T-helper 17 cell (primary cell): ENCODE results near the gene ACSL5. TPM values are rescaled to one million over a fixed set of nuclear protein-coding genes. Genes with fewer than 3 reads are reported as not detected.
A peak's percentile ranks its signal among the peaks of the same experiment; 100 is the strongest.
"Not testable (repeated sequence)": the region's sequence is repeated elsewhere in the genome, so short reads cannot be mapped to it uniquely, and the experiment has no call there.

Experiments
- ATAC-seq: fragments of 150-1000 bp; cut with Tn5 transposase; 2 replicates; pipeline ENCODE4 v1.10.0; 2021; ENCODE audit warnings: mild to moderate bottlenecking, moderate library complexity
- DNase-seq, 3 donors: peaks; one replicate each; pipeline versions ENCODE4 v3.0.0 to v3.0.0-alpha.2; 2020 to 2021
- H3K9me3 ChIP-seq: one replicate; pipeline ENCODE4 v1.7.0; 2013; ENCODE audit warnings: low read length, mild to moderate bottlenecking; ENCODE audit not compliant: control insufficient read depth, poor library complexity, severe bottlenecking
- H3K27ac Mint-ChIP-seq: one replicate; pipeline ENCODE4 v1.8.0; 2022; ENCODE audit warnings: mild to moderate bottlenecking, moderate library complexity, mixed read lengths
- H3K27me3 Mint-ChIP-seq: one replicate; pipeline ENCODE4 v1.8.0; 2022; ENCODE audit warnings: mixed read lengths
- H3K36me3 Mint-ChIP-seq: one replicate; pipeline ENCODE4 v1.8.0; 2022; ENCODE audit warnings: low read depth, mixed read lengths
- H3K4me1 Mint-ChIP-seq: one replicate; pipeline ENCODE4 v1.8.0; 2022; ENCODE audit warnings: mild to moderate bottlenecking, mixed read lengths
- H3K4me3 Mint-ChIP-seq: one replicate; pipeline ENCODE4 v1.8.0; 2022; ENCODE audit warnings: mild to moderate bottlenecking, moderate library complexity, mixed read lengths
- total RNA-seq, 4 donors: library from RNA in 2 of 4; stranded (reverse) in 2 of 4; gene quantifications; one replicate each; pipeline ENCODE4 v1.2.3 and lab custom pipeline; 2022 to 2026

ACSL5 gene
- total RNA-seq, 2 donors from 2014 or later: 35.4 to 44.2 TPM

DNA sequence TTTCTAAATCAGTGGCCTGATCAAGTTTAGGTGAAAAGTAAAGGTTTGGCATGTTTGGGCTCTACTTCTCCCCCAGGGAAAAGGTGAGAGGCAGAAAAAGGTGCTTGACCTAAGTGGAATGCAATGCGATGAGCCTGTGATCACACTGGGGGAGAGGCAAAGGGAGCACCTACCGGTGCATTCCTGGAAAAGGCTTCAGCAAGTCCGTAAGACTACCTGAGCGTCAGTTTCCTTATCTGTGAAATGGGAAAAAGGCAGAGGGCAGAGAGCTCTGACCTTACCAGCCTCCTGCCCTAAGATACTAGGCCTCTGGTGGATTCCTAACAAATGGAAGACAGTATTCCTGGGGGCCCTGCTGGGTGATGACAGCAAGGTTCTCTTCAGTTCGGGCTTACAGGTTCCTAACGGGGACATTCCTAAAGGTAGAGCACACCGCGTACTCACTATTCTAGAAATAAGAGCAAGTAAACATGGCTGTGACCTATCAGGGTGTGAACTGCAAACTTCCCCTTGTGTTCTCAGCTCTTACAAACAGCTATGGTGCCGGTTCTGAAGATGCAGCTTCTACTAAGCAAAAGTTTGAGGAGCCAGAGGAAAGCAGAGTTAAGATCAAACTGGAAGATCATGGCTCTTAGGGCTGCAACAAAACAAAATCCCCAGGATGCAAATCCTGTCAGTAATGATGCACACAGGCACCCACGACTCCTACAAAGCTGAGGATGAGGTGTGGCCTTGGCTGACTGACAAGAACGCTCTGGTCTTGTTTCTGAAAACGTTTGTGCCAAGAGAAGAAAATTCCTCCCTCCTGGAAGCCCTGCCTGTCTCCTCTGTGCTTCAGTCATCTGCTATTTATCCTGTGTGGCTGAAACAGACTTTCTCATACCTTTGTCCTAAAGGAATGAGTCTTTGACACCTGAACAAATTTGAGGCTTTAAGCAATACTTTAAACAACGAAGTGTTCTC, 13.3 kb upstream of the ACSL5 start:
- no peaks in the 10 kb centered on the region for H3K9me3 ChIP-seq
- Mint-ChIP-seq H3K27me3 (peaks cover 13% of the 10 kb centered on the region), H3K4me1 (no peaks in the 10 kb centered on the region), H3K4me3 (no peak overlapping the region), H3K27ac (no peak overlapping the region), H3K36me3 (no peaks in the 10 kb centered on the region)
- no peak for DNase-seq
- no peak for ATAC-seq

DNA sequence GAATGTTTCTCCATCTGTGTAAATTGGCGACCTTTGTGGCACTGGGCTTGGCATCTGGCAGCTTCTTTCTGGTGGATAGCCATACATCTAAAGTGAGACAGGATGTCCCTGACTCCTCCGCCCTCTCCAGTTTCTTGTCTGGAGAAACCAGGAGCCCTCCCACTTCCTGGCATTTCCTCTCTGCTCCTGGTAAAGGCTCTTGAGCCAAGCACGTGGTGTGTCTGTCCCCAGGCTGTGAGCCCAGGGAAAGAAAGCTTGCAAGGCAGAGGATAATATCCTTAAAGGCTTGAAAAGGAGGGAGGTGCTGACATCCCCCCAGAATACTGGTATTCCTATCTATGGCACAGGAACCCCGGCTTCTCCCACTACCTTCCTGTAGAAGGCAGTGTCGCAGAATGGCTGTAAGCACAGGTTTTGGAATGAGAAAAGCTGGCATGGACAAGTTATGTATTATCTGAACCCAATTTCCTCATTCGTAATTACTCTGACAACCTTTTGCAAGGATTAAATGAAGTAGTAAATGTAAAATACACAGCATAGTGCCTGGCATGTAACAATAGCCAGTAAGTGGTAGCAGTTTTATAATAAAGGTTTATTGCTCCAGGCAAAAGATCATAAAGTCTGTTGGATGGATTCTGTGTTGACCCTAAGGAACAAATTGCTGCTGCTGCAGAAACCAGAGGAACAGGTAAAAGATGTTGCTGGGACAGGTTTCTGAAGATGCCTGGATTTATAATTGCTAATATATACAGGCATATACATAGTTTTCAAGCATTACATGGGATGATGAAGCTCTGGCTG, 11.8 kb upstream of the ACSL5 start:
- no peaks in the 10 kb centered on the region for H3K9me3 ChIP-seq
- H3K27me3 Mint-ChIP-seq: peaks cover 13% of the 10 kb centered on the region
- H3K4me3 Mint-ChIP-seq: no peak overlapping the region
- peaks cover under 1% of the 10 kb centered on the region for H3K4me1 Mint-ChIP-seq
- no peaks in the 10 kb centered on the region for H3K36me3 Mint-ChIP-seq
- ATAC-seq (no peak), DNase-seq (no peak)
- H3K27ac Mint-ChIP-seq: no peak overlapping the region

DNA sequence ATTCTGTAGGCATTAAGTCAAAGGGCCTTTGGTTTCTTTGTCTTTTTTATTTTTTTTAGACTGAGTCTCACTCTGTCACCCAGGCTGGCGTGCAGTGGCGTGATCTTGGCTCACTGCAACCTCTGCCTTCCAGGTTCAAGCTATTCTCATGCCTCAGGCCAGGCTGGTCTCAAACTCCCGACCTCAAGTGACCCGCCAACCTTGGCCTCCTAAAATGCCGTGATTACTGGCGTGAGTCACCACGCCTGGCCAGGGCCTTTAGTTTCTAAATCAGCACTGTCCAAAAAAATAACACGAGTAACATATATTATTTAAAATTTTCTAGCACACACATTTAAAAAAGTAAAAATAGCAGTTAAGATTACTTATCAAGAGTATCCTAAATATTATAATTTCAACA, 11.1 kb upstream of the ACSL5 start:
- ATAC-seq (no peak), DNase-seq (no peak)
- Mint-ChIP-seq H3K27ac (no peak overlapping the region), H3K4me1 (peaks cover 2% of the 10 kb centered on the region), H3K36me3 (no peaks in the 10 kb centered on the region), H3K4me3 (no peak overlapping the region), H3K27me3 (peaks cover 13% of the 10 kb centered on the region)
- H3K9me3 ChIP-seq: no peaks in the 10 kb centered on the region

- DNase-seq: no peak
- H3K4me3 Mint-ChIP-seq: no peak overlapping the region
- H3K27ac Mint-ChIP-seq: no peak overlapping the region
- peaks cover 13% of the 10 kb centered on the region for H3K27me3 Mint-ChIP-seq
- H3K4me1 Mint-ChIP-seq: peaks cover 4% of the 10 kb centered on the region
- no peaks in the 10 kb centered on the region for H3K9me3 ChIP-seq
- no peak for ATAC-seq
- H3K36me3 Mint-ChIP-seq: no peaks in the 10 kb centered on the region
Measured at GRCh38 chr10:112363696-112364688, 9.9 kb upstream of the ACSL5 start.

GRCh38 chr10:112365014-112365432, 8.9 kb upstream of the ACSL5 start:
- Mint-ChIP-seq H3K27me3 (peaks cover 13% of the 10 kb centered on the region), H3K27ac (no peak overlapping the region)

GRCh38 chr10:112365451-112365850, 8.5 kb upstream of the ACSL5 start:
- ATAC-seq (no peak), DNase-seq (no peak)
- no peaks in the 10 kb centered on the region for H3K9me3 ChIP-seq
- Mint-ChIP-seq H3K4me3 (no peak overlapping the region), H3K27ac (no peak overlapping the region), H3K27me3 (peaks cover 13% of the 10 kb centered on the region), H3K4me1 (peaks cover 9% of the 10 kb centered on the region), H3K36me3 (no peaks in the 10 kb centered on the region)

More at GRCh38 chr10:112365014-112365432, 8.9 kb upstream of the ACSL5 start:
- Mint-ChIP-seq H3K4me3 (no peak overlapping the region), H3K4me1 (peaks cover 9% of the 10 kb centered on the region), H3K36me3 (no peaks in the 10 kb centered on the region)
- ATAC-seq (no peak), DNase-seq (no peak)
- H3K9me3 ChIP-seq: no peaks in the 10 kb centered on the region

GRCh38 chr10:112366992-112367391, 6.9 kb upstream of the ACSL5 start:
- DNase-seq (no peak), ATAC-seq (no peak)
- no peaks in the 10 kb centered on the region for H3K9me3 ChIP-seq
- H3K27ac Mint-ChIP-seq: no peak overlapping the region
- H3K36me3 Mint-ChIP-seq: no peaks in the 10 kb centered on the region
- peaks cover 13% of the 10 kb centered on the region for H3K27me3 Mint-ChIP-seq
- peaks cover 9% of the 10 kb centered on the region for H3K4me1 Mint-ChIP-seq
- H3K4me3 Mint-ChIP-seq: no peak overlapping the region

- no peaks in the 10 kb centered on the region for H3K36me3 Mint-ChIP-seq
- ATAC-seq: no peak
- no peak overlapping the region for H3K27ac Mint-ChIP-seq
- peaks cover 9% of the 10 kb centered on the region for H3K4me1 Mint-ChIP-seq
- H3K4me3 Mint-ChIP-seq: no peak overlapping the region
- H3K9me3 ChIP-seq: no peaks in the 10 kb centered on the region
- H3K27me3 Mint-ChIP-seq: peaks cover 13% of the 10 kb centered on the region
- DNase-seq: no peak
Measured at GRCh38 chr10:112367516-112367915, 6.4 kb upstream of the ACSL5 start.

DNA sequence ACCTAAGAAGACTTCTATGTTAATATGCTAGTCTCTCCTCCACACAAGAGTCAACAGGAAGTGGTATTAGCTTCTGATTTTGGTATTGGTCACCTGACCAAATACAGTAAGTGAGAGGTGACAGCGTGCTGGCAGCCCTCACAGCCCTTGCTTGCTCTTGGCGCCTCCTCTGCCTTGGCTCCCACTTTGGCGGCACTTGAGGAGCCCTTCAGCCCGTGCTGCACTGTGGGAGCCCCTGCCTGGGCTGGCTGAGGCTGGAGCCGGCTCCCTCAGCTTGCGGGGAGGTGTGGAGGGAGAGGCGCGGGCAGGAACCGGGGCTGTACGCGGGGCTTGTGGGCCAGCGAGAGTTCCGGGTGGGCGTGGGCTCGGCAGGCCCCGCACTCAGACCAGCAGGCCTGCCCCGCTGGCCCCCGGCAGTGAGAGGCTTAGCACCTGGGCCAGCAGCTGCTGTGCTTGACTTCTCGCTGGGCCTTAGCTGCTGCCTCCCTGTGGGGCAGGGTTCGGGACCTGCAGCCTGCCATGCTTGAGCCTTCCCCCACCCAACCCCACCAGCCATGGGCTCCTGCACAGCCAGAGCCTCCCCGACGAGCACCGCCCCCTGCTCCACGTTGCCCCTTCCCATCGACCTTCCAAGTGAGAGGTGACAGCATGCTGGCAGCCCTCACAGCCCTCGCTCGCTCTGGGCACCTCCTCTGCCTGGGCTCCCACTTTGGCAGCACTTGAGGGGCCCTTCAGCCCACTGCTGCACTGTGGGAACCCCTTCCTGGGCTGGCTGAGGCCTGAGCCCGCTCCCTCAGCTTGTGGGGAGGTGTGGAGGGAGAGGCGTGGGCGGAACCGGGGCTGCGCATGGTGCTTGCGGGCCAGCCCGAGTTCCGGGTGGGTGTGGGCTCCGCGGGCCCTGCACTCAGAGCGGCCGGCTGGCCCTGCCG, 4.2 kb upstream of the ACSL5 start:
- no peaks in the 10 kb centered on the region for H3K9me3 ChIP-seq
- ATAC-seq (peak; percentile 92), DNase-seq (peak in 1 of 3 donors; percentile 21)
- Mint-ChIP-seq H3K27ac (no peak overlapping the region), H3K4me1 (peaks cover 19% of the 10 kb centered on the region), H3K36me3 (no peaks in the 10 kb centered on the region), H3K4me3 (peak overlapping the region; percentile 36), H3K27me3 (peaks cover 8% of the 10 kb centered on the region)

GRCh38 chr10:112370424-112370819, 3.5 kb upstream of the ACSL5 start:
- Mint-ChIP-seq H3K4me1 (peaks cover 25% of the 10 kb centered on the region), H3K4me3 (no peak overlapping the region), H3K27me3 (peaks cover 2% of the 10 kb centered on the region), H3K36me3 (no peaks in the 10 kb centered on the region), H3K27ac (peak overlapping the region; percentile 41)
- DNase-seq (no peak), ATAC-seq (no peak)
- no peaks in the 10 kb centered on the region for H3K9me3 ChIP-seq

DNA sequence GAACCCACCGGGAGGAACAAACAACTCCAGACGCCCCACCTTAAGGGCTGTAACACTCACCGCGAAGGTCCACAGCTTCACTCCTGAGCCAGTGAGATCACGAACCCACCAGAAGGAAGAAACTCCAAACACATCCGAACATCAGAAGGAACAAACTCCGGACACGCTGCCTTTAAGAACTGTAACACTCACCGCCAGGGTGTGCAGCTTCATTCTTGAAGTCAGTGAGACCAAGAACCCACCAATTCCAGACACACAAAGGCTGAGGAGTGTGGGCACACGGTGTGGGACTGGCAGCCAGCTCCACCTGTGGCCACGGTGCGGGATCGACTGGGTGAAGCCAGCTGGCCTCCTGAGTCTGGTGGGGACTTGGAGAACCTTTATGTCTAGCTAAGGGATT, 2.6 kb upstream of the ACSL5 start:
- H3K4me1 Mint-ChIP-seq: peaks cover 32% of the 10 kb centered on the region
- not testable (repeated sequence) for H3K4me3 Mint-ChIP-seq, H3K27ac Mint-ChIP-seq, H3K27me3 Mint-ChIP-seq, H3K36me3 Mint-ChIP-seq, ATAC-seq, H3K9me3 ChIP-seq, DNase-seq
